ENCODE data around the gene DEPDC1B. TPM values are rescaled to one million over a fixed set of nuclear protein-coding genes. Genes with fewer than 3 reads are reported as not detected.

Gene DEPDC1B
- total RNA-seq, 2 experiments from 2014 or later, result 0.39 to 0.60 TPM

DNA sequence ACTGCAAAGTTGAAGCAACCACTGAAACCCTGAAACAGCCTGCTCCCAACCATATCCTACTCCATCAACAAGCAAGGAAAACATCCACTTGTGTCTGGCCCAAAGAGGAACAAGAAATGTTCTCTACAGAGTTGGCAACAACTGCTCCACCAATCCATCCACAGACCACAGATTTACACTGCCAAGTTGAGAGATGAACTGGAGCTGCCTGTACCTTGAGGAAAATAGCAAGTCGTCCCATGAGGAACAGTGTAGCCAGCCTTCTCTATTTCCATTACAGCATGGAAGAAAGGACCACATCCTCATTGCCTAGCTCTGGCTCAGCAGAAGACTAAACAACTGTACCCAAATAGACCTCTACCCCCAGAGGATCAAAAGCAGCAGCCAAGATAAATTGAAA is 60.4 kb downstream of the DEPDC1B start:
- Mint-ChIP-seq H3K4me3 (no peak overlapping the region), H3K9me3 (peaks cover 3% of the 10 kb centered on the region), H3K4me1 (ENCODE audit: low read depth) (no peaks in the 10 kb centered on the region), H3K36me3 (ENCODE audit: low read depth) (no peaks in the 10 kb centered on the region), H3K27ac (no peak overlapping the region), H3K27me3 (no peaks in the 10 kb centered on the region)
- CTCF ChIA-PET, result no interaction called here
- H3K36me3 ChIP-seq (ENCODE audit: insufficient read depth, low read length), result no peaks in the 10 kb centered on the region
- H3K4me1 ChIP-seq (ENCODE audit: insufficient read depth, low read length), result no peaks in the 10 kb centered on the region
- no peaks in the 10 kb centered on the region for H3K9me3 ChIP-seq (ENCODE audit: control insufficient read depth in 1 of 2, insufficient read depth in 1 of 2, low read length in 2 of 2)
- H3K4me3 ChIP-seq (ENCODE audit: low read length), result no peak overlapping the region
- no peak overlapping the region for H3K27ac ChIP-seq (ENCODE audit: low read depth in 1 of 2, low read length in 2 of 2)
- TF ChIP-seq, protein P1, sequence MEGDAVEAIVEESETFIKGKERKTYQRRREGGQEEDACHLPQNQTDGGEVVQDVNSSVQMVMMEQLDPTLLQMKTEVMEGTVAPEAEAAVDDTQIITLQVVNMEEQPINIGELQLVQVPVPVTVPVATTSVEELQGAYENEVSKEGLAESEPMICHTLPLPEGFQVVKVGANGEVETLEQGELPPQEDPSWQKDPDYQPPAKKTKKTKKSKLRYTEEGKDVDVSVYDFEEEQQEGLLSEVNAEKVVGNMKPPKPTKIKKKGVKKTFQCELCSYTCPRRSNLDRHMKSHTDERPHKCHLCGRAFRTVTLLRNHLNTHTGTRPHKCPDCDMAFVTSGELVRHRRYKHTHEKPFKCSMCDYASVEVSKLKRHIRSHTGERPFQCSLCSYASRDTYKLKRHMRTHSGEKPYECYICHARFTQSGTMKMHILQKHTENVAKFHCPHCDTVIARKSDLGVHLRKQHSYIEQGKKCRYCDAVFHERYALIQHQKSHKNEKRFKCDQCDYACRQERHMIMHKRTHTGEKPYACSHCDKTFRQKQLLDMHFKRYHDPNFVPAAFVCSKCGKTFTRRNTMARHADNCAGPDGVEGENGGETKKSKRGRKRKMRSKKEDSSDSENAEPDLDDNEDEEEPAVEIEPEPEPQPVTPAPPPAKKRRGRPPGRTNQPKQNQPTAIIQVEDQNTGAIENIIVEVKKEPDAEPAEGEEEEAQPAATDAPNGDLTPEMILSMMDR (IDR thresholded peaks at IDR 0.05), result no peak
- DNase-seq, result no peak
- H3K27me3 ChIP-seq (ENCODE audit: control insufficient read depth in 1 of 2, insufficient read depth in 2 of 2, low read length in 2 of 2), result no peaks in the 10 kb centered on the region
- no peak for ATAC-seq (ENCODE audit: poor library complexity)
- POLR2A ChIA-PET, result no interaction called here
- intact Hi-C loops (cut with DNase I, micrococcal nuclease), result no loop called here

DNA sequence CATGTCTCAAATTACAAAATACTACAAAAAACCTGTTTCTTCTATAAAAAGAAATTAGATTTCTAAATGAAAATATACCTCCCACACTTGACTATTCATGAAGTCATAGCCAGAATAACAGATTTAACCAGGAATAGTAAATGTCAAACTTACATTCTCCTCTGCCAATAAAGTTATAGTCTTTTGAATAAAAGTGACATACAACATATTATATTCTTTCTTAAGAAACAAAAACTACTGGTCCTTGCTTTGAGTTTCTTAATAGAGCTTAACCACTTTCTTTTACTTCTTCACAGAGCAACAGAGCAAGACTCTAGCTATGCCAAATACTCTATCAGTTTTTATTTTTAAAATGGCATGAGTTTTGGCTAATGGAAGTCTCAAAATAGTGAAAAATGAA is 61.7 kb downstream of the DEPDC1B start:
- POLR2A ChIA-PET, result no interaction called here
- H3K4me3 Mint-ChIP-seq, result no peak overlapping the region
- ATAC-seq (ENCODE audit: poor library complexity) (no peak), DNase-seq (no peak)
- peaks cover 3% of the 10 kb centered on the region for H3K9me3 Mint-ChIP-seq
- intact Hi-C loops (cut with DNase I, micrococcal nuclease), result no loop called here
- no peaks in the 10 kb centered on the region for H3K4me1 ChIP-seq (ENCODE audit: insufficient read depth, low read length)
- no peaks in the 10 kb centered on the region for H3K36me3 Mint-ChIP-seq (ENCODE audit: low read depth)
- TF ChIP-seq, protein P1 (IDR thresholded peaks at IDR 0.05), result no peak
- no peaks in the 10 kb centered on the region for H3K27me3 ChIP-seq (ENCODE audit: control insufficient read depth in 1 of 2, insufficient read depth in 2 of 2, low read length in 2 of 2)
- no peaks in the 10 kb centered on the region for H3K4me1 Mint-ChIP-seq (ENCODE audit: low read depth)
- no peak overlapping the region for H3K4me3 ChIP-seq (ENCODE audit: low read length)
- H3K9me3 ChIP-seq (ENCODE audit: control insufficient read depth in 1 of 2, insufficient read depth in 1 of 2, low read length in 2 of 2), result no peaks in the 10 kb centered on the region
- H3K36me3 ChIP-seq (ENCODE audit: insufficient read depth, low read length), result no peaks in the 10 kb centered on the region
- no peaks in the 10 kb centered on the region for H3K27me3 Mint-ChIP-seq
- H3K27ac Mint-ChIP-seq, result no peak overlapping the region
- CTCF ChIA-PET, result no interaction called here
- no peak overlapping the region for H3K27ac ChIP-seq (ENCODE audit: low read depth in 1 of 2, low read length in 2 of 2)

DNA sequence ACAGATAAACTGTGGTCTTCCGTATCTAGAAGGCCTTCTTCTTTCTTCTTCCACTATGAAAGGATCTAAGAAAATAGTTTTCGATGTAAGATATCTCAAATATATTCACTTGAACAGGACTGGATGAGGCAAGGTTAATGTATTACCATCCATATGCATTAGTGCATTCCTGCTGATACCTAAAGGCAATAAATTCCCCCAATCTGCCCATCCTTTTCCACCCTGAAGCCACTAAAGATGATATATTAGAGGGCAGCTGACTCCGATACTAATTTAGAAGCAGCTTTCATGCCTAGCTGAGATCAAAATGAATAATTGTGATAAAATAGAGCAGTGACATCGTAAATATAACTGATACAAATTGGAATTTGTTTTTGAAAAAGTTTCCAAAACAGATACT is 63.3 kb downstream of the DEPDC1B start:
- ChIA-PET POLR2A (no interaction called here), CTCF (no interaction called here)
- H3K27me3 ChIP-seq (ENCODE audit: control insufficient read depth in 1 of 2, insufficient read depth in 2 of 2, low read length in 2 of 2), result no peaks in the 10 kb centered on the region
- no peaks in the 10 kb centered on the region for H3K4me1 ChIP-seq (ENCODE audit: insufficient read depth, low read length)
- no peaks in the 10 kb centered on the region for H3K36me3 ChIP-seq (ENCODE audit: insufficient read depth, low read length)
- DNase-seq (no peak), ATAC-seq (ENCODE audit: poor library complexity) (no peak)
- H3K4me3 ChIP-seq (ENCODE audit: low read length), result no peak overlapping the region
- intact Hi-C loops (cut with DNase I, micrococcal nuclease), result no loop called here
- H3K36me3 Mint-ChIP-seq (ENCODE audit: low read depth), result no peaks in the 10 kb centered on the region
- H3K4me3 Mint-ChIP-seq, result no peak overlapping the region
- H3K27me3 Mint-ChIP-seq, result no peaks in the 10 kb centered on the region
- H3K27ac Mint-ChIP-seq, result no peak overlapping the region
- peaks cover 3% of the 10 kb centered on the region for H3K9me3 Mint-ChIP-seq
- no peak overlapping the region for H3K27ac ChIP-seq (ENCODE audit: low read depth in 1 of 2, low read length in 2 of 2)
- TF ChIP-seq, protein P1 (IDR thresholded peaks at IDR 0.05), result no peak
- H3K9me3 ChIP-seq (ENCODE audit: control insufficient read depth in 1 of 2, insufficient read depth in 1 of 2, low read length in 2 of 2), result no peaks in the 10 kb centered on the region
- H3K4me1 Mint-ChIP-seq (ENCODE audit: low read depth), result no peaks in the 10 kb centered on the region
